Rectal smooth muscle tissue (tissue), 1 donor: Measurements from ENCODE around the gene ICAM3.

ENCODE experiments used
- H3K27ac ChIP-seq: one replicate; pipeline ENCODE4 v1.7.0; 2013; ENCODE audit warnings: low read depth, low read length, inconsistent platforms
- H3K27me3 ChIP-seq: one replicate; pipeline ENCODE4 v1.7.0; 2013; ENCODE audit warnings: low read length; ENCODE audit not compliant: control insufficient read depth, insufficient read depth
- H3K36me3 ChIP-seq: one replicate; pipeline ENCODE4 v1.7.0; 2013; ENCODE audit warnings: low read length; ENCODE audit not compliant: control insufficient read depth, insufficient read depth
- H3K4me1 ChIP-seq: one replicate; pipeline ENCODE4 v1.7.0; 2013; ENCODE audit warnings: low read length; ENCODE audit not compliant: control insufficient read depth, insufficient read depth
- H3K4me3 ChIP-seq: one replicate; pipeline ENCODE4 v1.7.0; 2013; ENCODE audit warnings: low read length
- H3K9ac ChIP-seq: one replicate; pipeline ENCODE4 v1.7.0; 2013; ENCODE audit warnings: low read length

The ICAM3 gene

DNA sequence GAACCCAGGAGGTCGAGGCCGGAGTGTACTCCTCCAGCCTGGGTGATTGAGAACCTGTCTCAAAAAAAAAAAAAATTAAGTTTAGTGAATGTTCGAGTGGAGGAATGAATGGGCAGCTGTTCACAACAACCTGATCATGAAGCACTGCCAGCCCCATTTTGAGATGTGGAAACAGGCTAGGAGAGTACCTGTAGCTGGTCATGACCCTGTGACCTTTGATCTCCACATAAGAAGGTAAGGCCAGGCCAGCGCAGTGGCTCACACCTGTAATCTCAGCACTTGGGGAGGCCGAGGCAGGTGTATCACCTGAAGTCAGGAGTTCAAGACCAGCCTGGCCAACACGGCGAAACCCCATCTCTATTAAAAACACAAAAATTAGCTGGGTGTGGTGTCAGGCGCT, 13.7 kb downstream of the ICAM3 start:
- no peak overlapping the region for H3K27ac ChIP-seq
- H3K36me3 ChIP-seq: peaks cover 37% of the 10 kb centered on the region
- H3K4me3 ChIP-seq: no peak overlapping the region
- no peaks in the 10 kb centered on the region for H3K4me1 ChIP-seq
- no peak overlapping the region for H3K9ac ChIP-seq
- H3K27me3 ChIP-seq: no peaks in the 10 kb centered on the region

DNA sequence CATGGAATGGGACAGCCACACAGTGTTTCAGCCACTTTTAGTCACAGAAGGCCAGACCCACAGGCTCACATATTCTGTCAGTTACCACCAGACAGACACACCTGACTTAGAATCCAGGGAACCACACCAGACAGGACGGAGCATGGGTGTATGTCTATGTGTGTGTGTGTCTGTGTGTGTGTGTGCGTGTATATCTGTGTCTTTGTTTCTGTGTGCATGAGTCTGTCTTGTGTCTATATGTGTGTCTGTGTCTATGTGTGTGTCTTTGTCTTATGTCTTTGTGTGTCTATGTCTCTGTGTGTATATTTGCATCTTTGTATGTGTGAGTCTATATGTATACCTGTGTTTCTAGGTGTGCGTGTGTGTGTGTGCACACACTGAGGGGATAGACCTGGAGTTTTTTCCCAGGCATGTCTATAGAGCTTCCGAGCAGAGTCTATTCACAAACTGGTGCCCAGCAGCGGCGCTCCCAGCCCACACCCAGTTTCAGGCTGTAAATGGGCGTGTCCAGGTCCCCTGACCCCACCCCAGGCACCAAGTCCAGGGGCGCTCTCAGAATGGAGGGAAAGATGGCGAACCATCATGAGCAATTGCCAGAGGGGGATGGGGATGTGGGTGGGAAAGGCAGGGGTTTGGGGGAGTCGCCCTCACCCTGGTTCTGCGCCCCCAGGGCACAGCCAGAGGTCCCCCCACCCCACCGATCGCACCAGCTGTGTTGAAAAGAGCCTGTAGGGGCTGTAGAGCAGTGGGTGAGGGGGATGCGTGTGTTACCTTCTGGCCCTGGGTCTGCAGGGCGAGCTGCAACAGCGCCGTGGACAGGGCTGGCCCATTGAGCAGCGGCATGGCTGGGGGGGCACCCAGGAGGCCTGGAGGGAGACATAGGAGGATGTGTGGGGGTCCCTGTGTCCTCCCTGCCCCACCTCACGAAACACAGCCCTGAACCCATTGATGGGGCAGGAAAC, 17.3 kb downstream of the ICAM3 start:
- Histone ChIP-seq H3K4me1 (no peaks in the 10 kb centered on the region), H3K4me3 (no peak overlapping the region), H3K27ac (no peak overlapping the region), H3K9ac (no peak overlapping the region), H3K27me3 (no peaks in the 10 kb centered on the region), H3K36me3 (peaks cover 36% of the 10 kb centered on the region)

DNA sequence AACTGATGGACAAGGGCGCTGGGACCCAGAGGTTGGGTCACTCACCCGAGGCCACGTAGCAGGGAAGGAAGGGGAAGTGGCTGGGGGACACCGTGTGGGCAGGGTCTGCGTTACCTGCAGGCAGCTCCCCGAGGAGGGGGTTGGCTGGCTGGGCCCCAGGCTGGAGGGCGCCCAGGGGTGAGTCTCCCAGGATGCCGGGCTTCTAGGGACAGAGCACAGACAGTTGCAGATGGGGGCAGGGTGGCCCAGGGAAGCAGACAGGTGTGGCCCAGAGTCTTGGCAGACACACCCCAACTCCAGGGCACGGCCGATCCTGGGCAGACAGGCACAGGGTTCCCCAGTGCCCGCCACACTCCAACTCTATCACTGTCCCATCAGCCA, 18.0 kb downstream of the ICAM3 start:
- H3K4me3 ChIP-seq: no peak overlapping the region
- H3K36me3 ChIP-seq: peaks cover 36% of the 10 kb centered on the region
- no peaks in the 10 kb centered on the region for H3K4me1 ChIP-seq
- H3K27ac ChIP-seq: no peak overlapping the region
- H3K9ac ChIP-seq: no peak overlapping the region
- no peaks in the 10 kb centered on the region for H3K27me3 ChIP-seq

DNA sequence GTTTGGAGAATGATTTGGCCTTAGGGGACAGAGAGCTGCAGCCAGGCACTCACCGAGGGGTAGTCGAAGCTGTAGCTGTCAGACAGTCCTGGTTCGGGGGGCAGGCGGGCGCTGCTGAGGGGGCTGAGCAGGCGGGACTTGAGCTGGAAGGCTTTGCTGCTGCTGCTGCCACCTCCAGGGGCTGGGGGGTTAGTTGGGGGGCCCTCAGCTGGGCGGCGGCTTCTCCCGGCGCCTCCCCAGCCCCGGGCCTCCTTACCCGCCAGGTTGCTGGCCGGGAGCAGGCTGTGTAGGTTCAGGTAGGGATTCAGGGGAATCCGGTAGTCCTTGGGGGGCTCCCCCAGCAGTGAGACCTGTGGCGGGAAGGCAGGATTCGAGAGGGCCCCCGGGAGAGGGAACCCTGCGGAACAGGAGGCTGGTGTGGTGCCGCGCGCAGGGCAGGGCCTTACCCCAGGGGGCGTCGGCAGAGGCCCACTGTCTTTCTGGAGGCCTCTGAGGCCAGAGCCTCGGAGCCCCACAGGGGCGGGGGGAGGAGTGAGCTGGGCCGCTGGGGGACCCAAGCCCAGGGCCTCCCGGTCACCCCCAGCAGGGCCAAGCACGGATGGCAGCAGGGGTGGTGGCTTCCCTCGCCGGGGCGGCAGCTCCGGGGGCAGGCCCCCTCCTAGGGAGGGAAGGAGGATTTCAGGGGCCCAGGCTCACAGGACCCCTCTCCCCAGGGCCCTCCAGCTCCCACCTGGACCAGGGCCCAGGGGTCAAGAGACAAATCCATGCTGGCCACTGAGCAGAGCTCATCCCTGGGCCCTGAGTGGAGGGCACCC, 18.6 kb downstream of the ICAM3 start:
- no peaks in the 10 kb centered on the region for H3K4me1 ChIP-seq
- no peak overlapping the region for H3K9ac ChIP-seq
- no peak overlapping the region for H3K27ac ChIP-seq
- H3K4me3 ChIP-seq: no peak overlapping the region
- no peaks in the 10 kb centered on the region for H3K27me3 ChIP-seq
- H3K36me3 ChIP-seq: peaks cover 35% of the 10 kb centered on the region

DNA sequence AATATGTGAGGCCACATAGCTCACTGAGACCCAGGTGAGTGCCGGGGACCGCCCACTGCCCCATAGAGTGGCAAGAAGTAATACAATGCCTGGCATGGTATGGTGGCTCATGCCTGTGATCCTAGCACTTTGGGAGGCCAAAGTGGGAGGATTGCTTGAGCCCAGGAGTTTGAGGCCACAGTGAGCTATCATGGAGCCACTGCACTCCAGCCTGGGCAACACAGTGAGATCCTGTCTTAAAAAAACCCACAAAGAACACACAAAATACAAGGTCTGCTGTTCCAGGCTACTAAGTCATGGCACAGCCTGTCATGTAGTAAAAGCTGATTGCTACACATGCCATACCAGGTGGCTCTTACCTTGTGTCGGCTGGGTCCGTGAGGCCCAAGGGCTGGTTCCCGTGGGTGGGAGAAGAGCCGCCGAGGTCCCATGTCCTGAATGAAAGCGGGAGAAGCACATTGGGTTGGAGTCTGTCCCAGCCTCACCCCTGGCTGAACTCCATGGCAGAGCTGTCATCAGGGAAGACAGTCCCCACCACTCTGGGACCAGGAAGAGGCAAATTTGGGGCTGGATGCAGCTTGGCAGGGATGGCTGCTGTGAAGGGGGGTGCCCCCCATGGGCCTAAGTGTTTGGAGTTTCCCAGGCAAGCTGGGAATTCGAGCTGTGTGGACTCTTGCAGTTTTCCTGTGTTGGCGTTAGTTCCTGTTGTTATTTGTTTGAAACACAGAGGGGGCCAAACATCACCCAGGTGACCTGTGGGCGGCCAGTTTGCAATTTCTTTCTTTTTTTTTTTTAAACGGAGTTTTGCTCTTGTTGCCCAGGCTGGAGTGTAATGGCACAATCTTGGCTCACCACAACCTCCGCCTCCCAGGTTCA, 20.4 kb downstream of the ICAM3 start:
- Histone ChIP-seq H3K9ac (no peak overlapping the region), H3K27me3 (no peaks in the 10 kb centered on the region), H3K4me1 (no peaks in the 10 kb centered on the region), H3K4me3 (no peak overlapping the region), H3K27ac (no peak overlapping the region), H3K36me3 (peaks cover 37% of the 10 kb centered on the region)

DNA sequence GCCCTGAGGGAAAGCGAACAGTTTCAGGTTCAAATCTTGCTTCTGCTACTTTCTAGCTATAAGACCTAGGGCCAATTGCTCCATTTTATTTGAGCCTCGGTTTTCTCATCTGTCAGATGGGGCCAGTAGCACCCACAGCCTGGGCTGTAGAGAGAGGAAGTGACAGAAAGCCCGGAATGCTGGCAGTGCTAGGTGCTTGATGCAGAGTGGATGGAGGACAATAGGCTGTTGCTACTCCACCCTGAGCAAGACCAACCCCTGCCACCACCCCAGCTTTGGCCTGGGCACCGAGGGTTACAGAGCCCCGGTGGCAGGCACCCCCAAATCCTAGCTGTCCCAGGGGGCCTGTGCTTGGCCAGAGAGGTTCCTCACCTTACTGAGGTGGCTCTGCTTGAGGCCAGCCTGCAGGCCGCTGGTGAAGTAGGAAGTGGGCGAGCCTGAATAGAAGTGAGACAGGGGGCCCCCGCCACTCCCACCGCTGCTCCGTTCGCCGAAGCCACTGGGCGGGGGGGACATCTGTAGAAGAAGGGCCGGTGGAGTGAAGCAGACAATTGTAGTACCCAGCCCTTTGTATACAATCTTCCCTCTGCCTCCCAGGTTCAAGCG, 21.5 kb downstream of the ICAM3 start:
- peaks cover 33% of the 10 kb centered on the region for H3K36me3 ChIP-seq
- no peaks in the 10 kb centered on the region for H3K4me1 ChIP-seq
- H3K27me3 ChIP-seq: no peaks in the 10 kb centered on the region
- no peak overlapping the region for H3K4me3 ChIP-seq
- H3K27ac ChIP-seq: no peak overlapping the region
- no peak overlapping the region for H3K9ac ChIP-seq

DNA sequence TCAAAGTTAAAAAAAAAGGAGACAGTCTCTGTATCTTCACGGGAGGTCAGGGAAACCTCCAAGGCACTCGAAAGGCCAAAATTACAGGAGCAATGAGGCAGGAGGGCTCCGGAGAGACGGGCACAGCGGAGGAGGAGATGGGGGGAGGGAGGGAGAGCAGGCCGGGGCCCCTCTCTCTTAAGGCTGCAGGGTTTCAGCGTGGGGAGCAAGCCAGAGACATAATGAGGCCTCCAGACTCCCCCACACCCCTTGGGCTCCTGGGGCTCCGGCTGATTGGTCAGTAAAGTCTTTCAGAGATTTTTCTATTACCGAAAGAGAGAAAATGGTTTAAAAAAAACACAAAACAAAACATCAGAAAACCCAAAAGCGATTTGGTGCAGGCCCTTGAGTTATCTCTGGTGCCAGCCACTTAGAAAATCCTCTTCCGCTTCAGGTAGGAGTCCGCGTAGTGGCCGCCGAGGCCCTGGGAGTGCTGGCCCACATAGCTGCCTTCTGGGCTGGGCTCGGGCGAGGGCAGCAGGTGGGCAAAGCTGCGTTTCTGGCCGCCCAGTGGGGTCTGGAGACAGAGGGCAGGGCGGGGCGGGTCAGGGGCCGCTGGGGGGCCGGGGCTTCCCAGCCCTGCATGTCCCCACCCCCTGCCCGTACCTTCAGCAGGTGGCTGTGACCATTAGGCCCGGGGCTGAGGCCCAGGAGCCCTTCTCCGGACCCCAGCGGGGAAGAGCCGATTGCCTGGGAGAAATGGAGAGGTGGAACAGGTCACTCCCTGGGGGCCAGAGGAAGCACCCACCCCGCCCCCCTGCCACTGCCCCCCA, 22.2 kb downstream of the ICAM3 start:
- Histone ChIP-seq H3K27me3 (no peaks in the 10 kb centered on the region), H3K9ac (no peak overlapping the region), H3K4me1 (no peaks in the 10 kb centered on the region), H3K27ac (no peak overlapping the region), H3K36me3 (peaks cover 29% of the 10 kb centered on the region), H3K4me3 (no peak overlapping the region)

DNA sequence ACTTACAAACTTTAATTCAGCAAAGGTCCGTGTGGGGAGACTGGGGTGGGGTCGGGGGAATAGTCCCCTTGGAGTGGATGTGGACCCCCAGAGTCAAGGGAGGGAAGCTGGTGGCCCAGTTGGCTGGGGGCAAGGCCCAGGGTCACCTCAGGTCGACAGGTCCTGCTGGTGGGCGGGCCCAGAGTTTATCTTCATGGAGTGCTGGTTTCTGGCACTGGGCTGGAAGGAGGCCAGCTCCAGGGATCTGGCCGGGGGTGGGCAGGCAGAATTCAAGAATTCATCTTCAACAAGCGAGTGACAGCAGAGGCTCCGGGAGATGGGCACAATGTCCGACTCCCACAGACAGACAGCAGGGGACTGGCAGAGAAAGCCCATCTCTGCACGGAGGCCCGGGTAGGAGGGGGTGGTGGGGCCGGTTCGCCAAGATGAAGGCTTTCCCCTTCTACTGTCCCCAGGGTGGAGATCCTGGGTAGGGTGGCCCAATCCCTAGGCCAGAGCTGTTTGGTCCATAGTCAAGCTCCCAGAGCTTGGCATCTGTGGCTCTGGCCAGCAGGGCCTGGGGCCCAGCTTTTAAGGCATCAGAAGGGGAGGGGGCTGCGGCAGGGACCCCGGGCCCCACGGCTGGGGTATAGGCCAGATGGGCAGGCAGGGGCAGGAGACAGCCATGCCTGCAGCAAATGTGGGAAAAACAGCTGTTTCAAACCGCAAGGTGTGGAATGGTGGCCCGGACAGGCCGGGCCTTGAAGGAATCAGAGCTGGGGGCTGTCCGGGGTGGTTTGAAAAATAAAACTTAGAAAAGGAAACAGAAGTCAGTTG, 23.0 kb downstream of the ICAM3 start:
- Histone ChIP-seq H3K27ac (no peak overlapping the region), H3K9ac (no peak overlapping the region), H3K4me1 (no peaks in the 10 kb centered on the region), H3K4me3 (no peak overlapping the region), H3K36me3 (peaks cover 24% of the 10 kb centered on the region), H3K27me3 (no peaks in the 10 kb centered on the region)

DNA sequence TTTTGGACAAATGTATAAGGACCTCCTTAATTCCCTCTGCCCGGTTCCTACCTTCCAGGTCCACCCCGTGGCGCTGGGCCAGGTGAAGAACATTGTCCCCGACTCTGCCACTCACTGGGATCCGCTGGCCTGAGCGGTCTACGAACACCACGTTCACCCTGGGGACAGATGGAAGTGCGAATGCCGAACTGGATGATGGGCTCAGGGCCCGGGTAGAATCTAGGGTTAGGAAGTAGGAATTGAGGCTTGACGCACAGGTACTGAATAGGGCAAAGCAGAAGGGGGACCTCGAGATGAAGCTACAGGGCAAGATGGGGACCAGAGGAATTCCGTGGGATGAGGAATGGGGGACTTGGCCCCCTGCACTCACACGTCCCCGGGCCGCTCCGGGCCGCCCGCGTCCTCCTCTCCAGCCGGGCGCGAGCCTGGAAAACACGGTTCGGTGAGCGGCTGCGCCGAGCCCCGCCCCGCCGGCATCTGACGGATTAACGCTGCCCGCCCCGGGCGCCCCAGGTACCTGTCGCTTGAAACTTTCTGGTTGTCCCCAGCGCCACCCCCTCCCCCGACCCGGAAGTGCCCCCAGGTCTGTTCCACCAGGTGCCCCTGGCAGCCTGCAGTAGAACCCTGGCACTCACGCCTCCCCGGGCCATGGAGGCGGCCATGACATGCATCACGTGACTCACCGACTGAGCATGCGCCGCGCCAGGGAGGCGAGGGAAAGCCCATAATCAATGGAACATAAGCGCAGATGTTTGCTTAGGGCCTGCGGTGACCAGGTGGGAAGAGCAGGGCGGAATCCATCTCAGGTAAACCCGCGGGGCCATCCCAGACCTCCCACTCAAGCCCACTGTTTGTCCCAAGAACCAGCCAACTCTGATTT, 23.8 kb downstream of the ICAM3 start, which contains the start of gene FDX2:
Gene FDX2 (minus strand): TSS at position 681 of the 880 bp plus-strand sequence. CDS start 19 bp downstream, at position 662.
- Histone ChIP-seq H3K27ac (peak within 1 kb of the TSS; percentile 45), H3K9ac (peak within 1 kb of the TSS; percentile 77)

DNA sequence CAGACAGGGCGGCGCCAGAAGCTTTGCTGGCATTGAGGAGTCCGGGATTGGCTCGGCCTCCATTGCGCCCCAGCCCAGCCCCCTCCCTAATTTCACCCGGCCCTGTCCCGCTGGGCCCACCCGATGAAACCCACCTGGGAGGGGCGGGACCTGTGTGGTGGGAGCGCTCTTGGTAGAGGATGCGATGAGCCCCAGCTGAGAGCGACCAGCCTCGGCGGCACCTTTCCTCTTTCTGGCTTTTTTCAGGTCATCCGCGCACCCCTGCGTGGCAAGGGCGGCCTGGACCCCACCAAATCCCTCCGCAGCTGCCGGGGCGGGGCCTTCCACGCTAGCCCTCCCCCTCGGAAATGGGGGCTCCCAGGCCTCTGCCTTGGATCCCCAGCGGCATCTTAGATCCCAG, 30.0 kb downstream of the ICAM3 start, which contains the start of gene ZGLP1:
Gene ZGLP1 (minus strand): TSS at position 393 of the 400 bp plus-strand sequence.
- no peak within 1 kb of the TSS for H3K9ac ChIP-seq
- H3K4me3 ChIP-seq: no peak within 1 kb of the TSS
- H3K4me1 ChIP-seq: no peaks in the 10 kb centered on the region

More for the DNA sequence above, 23.8 kb downstream of the ICAM3 start, which contains the start of gene FDX2:
- Histone ChIP-seq H3K4me1 (no peaks in the 10 kb centered on the region), H3K27me3 (no peaks in the 10 kb centered on the region), H3K36me3 (peaks cover 20% of the 10 kb centered on the region), H3K4me3 (peak within 1 kb of the TSS; percentile 90)

More for the DNA sequence above, 30.0 kb downstream of the ICAM3 start, which contains the start of gene ZGLP1:
- H3K27ac ChIP-seq: no peak within 1 kb of the TSS
- peaks cover 2% of the 10 kb centered on the region for H3K36me3 ChIP-seq
- H3K27me3 ChIP-seq: no peaks in the 10 kb centered on the region
